DND-41 (cell line): ENCODE measurements around the gene CARMIL1.

Source experiments
- ATAC-seq: fragments of 200-7000 bp; cut with Tn5 transposase; 3 replicates; pipeline ENCODE4 v1.9.1; 2021; ENCODE audit warnings: low read depth; ENCODE audit not compliant: insufficient read depth
- DNase-seq: peaks from one replicate; pipeline ENCODE4 v3.0.0-alpha.2; 2020
- H2AFZ ChIP-seq: 2 replicates; pipeline ENCODE4 v1.6.0; 2012; ENCODE audit warnings: low read depth, low read length
- H3K27ac ChIP-seq: 2 replicates; pipeline ENCODE4 v1.5.1; 2012; ENCODE audit warnings: low read length, inconsistent platforms
- H3K27me3 ChIP-seq: fragments of 200-600 bp; sonication (generic); 2 replicates; pipeline ENCODE4 v1.6.0; 2012; ENCODE audit warnings: low read length, mild to moderate bottlenecking, inconsistent platforms; ENCODE audit not compliant: insufficient read depth, poor library complexity
- H3K36me3 ChIP-seq: 2 replicates; pipeline ENCODE4 v1.5.1; 2012; ENCODE audit warnings: low read length, inconsistent platforms; ENCODE audit not compliant: insufficient read depth
- H3K4me1 ChIP-seq: 2 replicates; pipeline ENCODE4 v1.5.1; 2012; ENCODE audit warnings: mild to moderate bottlenecking, low read length; ENCODE audit not compliant: insufficient read depth
- H3K4me2 ChIP-seq: 2 replicates; pipeline ENCODE4 v1.6.0; 2012; ENCODE audit warnings: mild to moderate bottlenecking, moderate library complexity, low read length, inconsistent platforms; ENCODE audit not compliant: insufficient read depth
- H3K4me3 ChIP-seq, 2 experiments: fragments of 200-600 bp in 1 of 2; shearing (Covaris generic) in 1 of 2; 2 replicates each; pipeline ENCODE4 v1.5.1; 2012 to 2016; ENCODE audit warnings: inconsistent platforms in 2 of 2, low read length in 2 of 2, mild to moderate bottlenecking in 2 of 2, low read depth in 1 of 2, moderate library complexity in 1 of 2
- H3K79me2 ChIP-seq: 2 replicates; pipeline ENCODE4 v1.6.0; 2012; ENCODE audit warnings: low read length, inconsistent platforms; ENCODE audit not compliant: insufficient read depth
- H3K9ac ChIP-seq: 2 replicates; pipeline ENCODE4 v1.6.0; 2012; ENCODE audit warnings: low read depth, mild to moderate bottlenecking, inconsistent platforms, low read length, moderate library complexity
- H3K9me3 ChIP-seq: 2 replicates; pipeline ENCODE4 v1.5.1; 2012; ENCODE audit warnings: low read length, moderate library complexity, mild to moderate bottlenecking, inconsistent platforms; ENCODE audit not compliant: insufficient read depth, severe bottlenecking
- H4K20me1 ChIP-seq: 2 replicates; pipeline ENCODE4 v1.6.0; 2012; ENCODE audit warnings: low read length; ENCODE audit not compliant: insufficient read depth
- EZH2 ChIP-seq: IDR thresholded peaks from 3 replicates; pipeline ENCODE4 v1.6.1; 2012; ENCODE audit warnings: borderline replicate concordance, low read depth, mild to moderate bottlenecking, moderate library complexity, low read length, inconsistent platforms; ENCODE audit not compliant: severe bottlenecking
- TF ChIP-seq, protein P1 (sequence below): IDR thresholded peaks from 2 replicates; pipeline ENCODE4 v1.5.1; 2012; ENCODE audit warnings: borderline replicate concordance, low read length, moderate library complexity, mild to moderate bottlenecking; ENCODE audit not compliant: poor library complexity, severe bottlenecking; ENCODE audit errors: extremely low read depth

The CARMIL1 gene

DNA sequence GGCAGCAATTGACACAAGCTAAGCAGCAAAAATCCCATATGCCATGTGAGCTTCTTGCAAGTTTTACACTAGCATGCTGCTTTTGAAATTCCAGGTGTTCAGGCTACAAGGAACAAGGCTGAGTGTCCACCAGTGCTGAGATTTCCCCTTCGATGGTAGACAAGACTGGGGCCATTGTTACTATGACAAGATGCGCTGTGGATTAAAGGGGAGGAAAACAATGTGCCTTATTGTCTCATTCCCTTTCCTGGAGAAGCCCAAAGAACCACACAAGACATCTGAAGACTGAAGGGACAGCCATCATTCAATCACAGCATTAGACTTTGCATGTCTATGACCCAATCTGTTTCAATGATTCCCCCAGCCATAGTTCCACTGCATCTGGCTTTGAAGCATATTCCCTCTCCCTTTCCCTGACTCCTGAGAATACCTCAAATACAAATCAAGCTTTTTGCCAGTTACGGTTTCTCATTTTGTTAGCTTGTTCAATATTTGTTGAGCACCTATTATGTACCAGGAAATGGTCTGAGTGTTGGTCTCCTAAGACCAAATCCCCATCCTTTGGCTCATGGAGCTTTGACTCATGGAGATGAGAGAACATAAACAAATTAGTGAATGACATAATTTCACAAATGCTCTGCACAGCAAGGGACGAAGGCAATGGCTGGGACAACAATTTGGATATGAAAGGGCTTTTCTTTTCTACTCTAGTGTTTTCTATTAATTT, 349.5 kb downstream of the CARMIL1 start:
- H3K79me2 ChIP-seq = no peaks in the 10 kb centered on the region
- H3K9ac ChIP-seq = no peak overlapping the region
- H3K36me3 ChIP-seq = no peaks in the 10 kb centered on the region
- no peak overlapping the region for H3K4me2 ChIP-seq
- H3K27me3 ChIP-seq = peaks cover 12% of the 10 kb centered on the region
- no peak for ATAC-seq
- no peak overlapping the region for H3K4me3 ChIP-seq
- TF ChIP-seq, protein P1, sequence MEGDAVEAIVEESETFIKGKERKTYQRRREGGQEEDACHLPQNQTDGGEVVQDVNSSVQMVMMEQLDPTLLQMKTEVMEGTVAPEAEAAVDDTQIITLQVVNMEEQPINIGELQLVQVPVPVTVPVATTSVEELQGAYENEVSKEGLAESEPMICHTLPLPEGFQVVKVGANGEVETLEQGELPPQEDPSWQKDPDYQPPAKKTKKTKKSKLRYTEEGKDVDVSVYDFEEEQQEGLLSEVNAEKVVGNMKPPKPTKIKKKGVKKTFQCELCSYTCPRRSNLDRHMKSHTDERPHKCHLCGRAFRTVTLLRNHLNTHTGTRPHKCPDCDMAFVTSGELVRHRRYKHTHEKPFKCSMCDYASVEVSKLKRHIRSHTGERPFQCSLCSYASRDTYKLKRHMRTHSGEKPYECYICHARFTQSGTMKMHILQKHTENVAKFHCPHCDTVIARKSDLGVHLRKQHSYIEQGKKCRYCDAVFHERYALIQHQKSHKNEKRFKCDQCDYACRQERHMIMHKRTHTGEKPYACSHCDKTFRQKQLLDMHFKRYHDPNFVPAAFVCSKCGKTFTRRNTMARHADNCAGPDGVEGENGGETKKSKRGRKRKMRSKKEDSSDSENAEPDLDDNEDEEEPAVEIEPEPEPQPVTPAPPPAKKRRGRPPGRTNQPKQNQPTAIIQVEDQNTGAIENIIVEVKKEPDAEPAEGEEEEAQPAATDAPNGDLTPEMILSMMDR = no peak
- TF ChIP-seq EZH2 = no peak
- no peak for DNase-seq
- no peak overlapping the region for H2AFZ ChIP-seq
- no peak overlapping the region for H3K27ac ChIP-seq
- H3K9me3 ChIP-seq = no peaks in the 10 kb centered on the region
- no peaks in the 10 kb centered on the region for H4K20me1 ChIP-seq
- no peaks in the 10 kb centered on the region for H3K4me1 ChIP-seq

DNA sequence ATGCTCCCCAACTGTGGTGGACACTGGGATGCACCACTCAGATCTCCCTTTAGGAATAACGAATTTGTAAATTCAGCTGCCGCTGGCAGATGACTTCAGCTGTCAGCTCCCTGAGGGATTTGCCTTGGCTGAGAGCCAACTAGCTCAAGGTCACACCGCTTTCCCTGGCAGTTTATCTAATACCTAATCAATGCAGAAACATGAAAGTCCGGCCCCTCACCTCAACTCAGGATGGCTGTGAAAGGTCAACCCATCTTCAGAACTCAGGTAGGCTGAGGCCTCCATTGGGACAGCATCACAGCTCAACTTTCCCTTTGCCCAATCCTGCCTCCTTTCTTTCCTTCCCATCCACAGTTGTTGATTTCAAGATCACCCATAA, 350.0 kb downstream of the CARMIL1 start:
- Histone ChIP-seq H3K4me2 (no peak overlapping the region), H3K9ac (no peak overlapping the region), H3K4me1 (no peaks in the 10 kb centered on the region), H2AFZ (no peak overlapping the region), H3K27me3 (peaks cover 12% of the 10 kb centered on the region), H4K20me1 (no peaks in the 10 kb centered on the region), H3K36me3 (no peaks in the 10 kb centered on the region), H3K9me3 (no peaks in the 10 kb centered on the region), H3K4me3 (no peak overlapping the region), H3K79me2 (no peaks in the 10 kb centered on the region), H3K27ac (no peak overlapping the region)
- ATAC-seq = no peak
- TF ChIP-seq, protein P1 = no peak
- TF ChIP-seq EZH2 = no peak
- no peak for DNase-seq

GRCh38 chr6:25630508-25631278, 351.5 kb downstream of the CARMIL1 start:
- ATAC-seq = no peak
- H3K4me2 ChIP-seq = no peak overlapping the region
- DNase-seq = no peak
- H3K4me1 ChIP-seq = no peaks in the 10 kb centered on the region
- no peak overlapping the region for H3K27ac ChIP-seq
- H3K27me3 ChIP-seq = peaks cover 11% of the 10 kb centered on the region
- H3K9me3 ChIP-seq = no peaks in the 10 kb centered on the region
- no peak overlapping the region for H2AFZ ChIP-seq
- no peak overlapping the region for H3K4me3 ChIP-seq
- H3K79me2 ChIP-seq = no peaks in the 10 kb centered on the region
- no peaks in the 10 kb centered on the region for H4K20me1 ChIP-seq
- H3K36me3 ChIP-seq = no peaks in the 10 kb centered on the region
- TF ChIP-seq, protein P1 = no peak
- TF ChIP-seq EZH2 = no peak
- no peak overlapping the region for H3K9ac ChIP-seq
